Measurements from ENCODE around the gene MYMK. TPM values are rescaled to one million over a fixed set of nuclear protein-coding genes. Genes with fewer than 3 reads are reported as not detected.

MYMK gene
- total RNA-seq, 1 donor from 2014 or later: not detected

GRCh38 chr9:133470988-133471387 is 53.8 kb downstream of the MYMK start:
- no peak overlapping the region for H3K4me3 ChIP-seq
- H3K4me1 ChIP-seq: no peaks in the 10 kb centered on the region
- no peaks in the 10 kb centered on the region for H3K9me3 ChIP-seq
- intact Hi-C loops (cut with DNase I): no loop called here
- H3K27ac ChIP-seq: no peak overlapping the region
- no peak for TF ChIP-seq POLR2AphosphoS5 (IDR thresholded peaks at IDR 0.05; ENCODE audit: insufficient read depth in 1 of 2, low read depth in 1 of 2)
- DNase-seq (ENCODE audit: extremely low spot score in 2 of 2): no peak
- H3K27me3 ChIP-seq: no peaks in the 10 kb centered on the region
- peaks cover 0 to 8% of the 10 kb centered on the region in 2 donors for H3K36me3 ChIP-seq

GRCh38 chr9:133470427-133470924 is 54.3 kb downstream of the MYMK start:
- Histone ChIP-seq H3K4me3 (no peak overlapping the region), H3K9me3 (no peaks in the 10 kb centered on the region), H3K27me3 (no peaks in the 10 kb centered on the region), H3K27ac (no peak overlapping the region), H3K4me1 (no peaks in the 10 kb centered on the region), H3K36me3 (peaks cover 0 to 8% of the 10 kb centered on the region in 2 donors)
- TF ChIP-seq POLR2A (IDR thresholded peaks at IDR 0.05) (no peak), POLR2AphosphoS5 (IDR thresholded peaks at IDR 0.05; ENCODE audit: insufficient read depth in 1 of 2, low read depth in 1 of 2) (no peak), CTCF (IDR thresholded peaks at IDR 0.05) (no peak)
- intact Hi-C loops (cut with DNase I): no loop called here
- no peak for DNase-seq (ENCODE audit: extremely low spot score in 2 of 2)

- H3K27me3 ChIP-seq: no peaks in the 10 kb centered on the region
- no peak for DNase-seq (ENCODE audit: extremely low spot score in 2 of 2)
- intact Hi-C loops (cut with DNase I): no loop called here
- no peaks in the 10 kb centered on the region for H3K4me1 ChIP-seq
- H3K36me3 ChIP-seq: peaks cover 0 to 8% of the 10 kb centered on the region in 2 donors
- H3K4me3 ChIP-seq: no peak overlapping the region
- no peak overlapping the region for H3K27ac ChIP-seq
- no peaks in the 10 kb centered on the region for H3K9me3 ChIP-seq
- TF ChIP-seq POLR2A (IDR thresholded peaks at IDR 0.05) (no peak), CTCF (IDR thresholded peaks at IDR 0.05) (no peak)
These were observed 55.9 kb downstream of the MYMK start for GRCh38 chr9:133468777-133469421.

- H3K27me3 ChIP-seq: no peaks in the 10 kb centered on the region
These were observed 56.4 kb downstream of the MYMK start for GRCh38 chr9:133468374-133468773.

GRCh38 chr9:133467101-133467500 is 57.7 kb downstream of the MYMK start:
- Histone ChIP-seq H3K36me3 (peaks cover 0 to 8% of the 10 kb centered on the region in 2 donors), H3K27ac (no peak overlapping the region), H3K27me3 (no peaks in the 10 kb centered on the region), H3K4me3 (no peak overlapping the region), H3K9me3 (no peaks in the 10 kb centered on the region), H3K4me1 (no peaks in the 10 kb centered on the region)
- no peak for DNase-seq (ENCODE audit: extremely low spot score in 2 of 2)
- intact Hi-C loops (cut with DNase I): no loop called here
- TF ChIP-seq CTCF (IDR thresholded peaks at IDR 0.05) (no peak), POLR2A (IDR thresholded peaks at IDR 0.05) (no peak), POLR2AphosphoS5 (IDR thresholded peaks at IDR 0.05; ENCODE audit: insufficient read depth in 1 of 2, low read depth in 1 of 2) (no peak)

More at GRCh38 chr9:133468374-133468773, 56.4 kb downstream of the MYMK start:
- H3K9me3 ChIP-seq: no peaks in the 10 kb centered on the region
- no peak for DNase-seq (ENCODE audit: extremely low spot score in 2 of 2)
- no peak overlapping the region for H3K4me3 ChIP-seq
- H3K27ac ChIP-seq: no peak overlapping the region
- intact Hi-C loops (cut with DNase I): no loop called here
- TF ChIP-seq CTCF (IDR thresholded peaks at IDR 0.05) (no peak), POLR2AphosphoS5 (IDR thresholded peaks at IDR 0.05; ENCODE audit: insufficient read depth in 1 of 2, low read depth in 1 of 2) (no peak), POLR2A (IDR thresholded peaks at IDR 0.05) (no peak)
- H3K4me1 ChIP-seq: no peaks in the 10 kb centered on the region
- H3K36me3 ChIP-seq: peaks cover 0 to 8% of the 10 kb centered on the region in 2 donors
